ENCODE measurements around the gene ANKRD10.
A peak's percentile ranks its signal among the peaks of the same experiment; 100 is the strongest.

The ANKRD10 gene

DNA sequence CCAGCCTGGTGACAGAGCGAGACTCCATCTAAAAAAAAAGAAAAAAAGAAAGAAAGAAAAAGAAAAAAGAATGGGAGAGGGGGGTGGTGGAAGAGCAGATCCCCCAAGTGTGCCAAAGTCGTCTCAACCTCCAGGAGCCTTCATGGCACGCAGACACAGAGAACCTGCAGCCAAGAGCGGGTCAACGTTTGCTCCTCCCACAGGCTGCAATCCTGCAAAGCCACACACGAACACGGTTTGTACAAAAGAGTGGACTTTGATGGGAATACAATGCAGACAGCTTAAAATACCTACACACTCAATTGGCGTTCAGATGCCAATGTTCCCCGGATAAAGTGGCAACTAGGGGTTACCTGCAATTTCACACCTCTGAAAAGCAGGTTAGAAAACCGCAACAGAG, 29.4 kb downstream of the ANKRD10 start:
- FAIRE-seq: no peak

- FAIRE-seq: no peak
Measured at GRCh38 chr13:110884517-110884916, 30.4 kb downstream of the ANKRD10 start.

GRCh38 chr13:110883542-110883941, 31.3 kb downstream of the ANKRD10 start:
- FAIRE-seq: no peak

DNA sequence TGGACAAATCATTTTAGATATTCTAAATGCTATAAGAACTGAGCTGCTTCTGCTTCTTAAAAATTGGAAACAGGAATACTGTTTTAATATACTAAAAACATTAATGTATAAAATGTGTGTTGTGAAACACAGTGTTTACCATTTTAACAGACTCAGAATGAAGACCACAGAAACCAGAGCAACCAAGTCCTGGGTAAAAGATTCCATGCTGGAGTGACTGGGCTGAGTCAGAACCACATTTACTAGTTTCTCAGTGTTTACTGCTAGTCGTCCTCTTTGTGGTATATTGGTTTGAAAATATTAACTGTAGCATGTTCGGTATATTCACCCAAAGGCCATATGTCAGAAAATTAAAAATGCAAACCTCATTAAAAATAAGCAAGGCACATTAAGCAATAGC, 31.9 kb downstream of the ANKRD10 start:
- no peak for FAIRE-seq

DNA sequence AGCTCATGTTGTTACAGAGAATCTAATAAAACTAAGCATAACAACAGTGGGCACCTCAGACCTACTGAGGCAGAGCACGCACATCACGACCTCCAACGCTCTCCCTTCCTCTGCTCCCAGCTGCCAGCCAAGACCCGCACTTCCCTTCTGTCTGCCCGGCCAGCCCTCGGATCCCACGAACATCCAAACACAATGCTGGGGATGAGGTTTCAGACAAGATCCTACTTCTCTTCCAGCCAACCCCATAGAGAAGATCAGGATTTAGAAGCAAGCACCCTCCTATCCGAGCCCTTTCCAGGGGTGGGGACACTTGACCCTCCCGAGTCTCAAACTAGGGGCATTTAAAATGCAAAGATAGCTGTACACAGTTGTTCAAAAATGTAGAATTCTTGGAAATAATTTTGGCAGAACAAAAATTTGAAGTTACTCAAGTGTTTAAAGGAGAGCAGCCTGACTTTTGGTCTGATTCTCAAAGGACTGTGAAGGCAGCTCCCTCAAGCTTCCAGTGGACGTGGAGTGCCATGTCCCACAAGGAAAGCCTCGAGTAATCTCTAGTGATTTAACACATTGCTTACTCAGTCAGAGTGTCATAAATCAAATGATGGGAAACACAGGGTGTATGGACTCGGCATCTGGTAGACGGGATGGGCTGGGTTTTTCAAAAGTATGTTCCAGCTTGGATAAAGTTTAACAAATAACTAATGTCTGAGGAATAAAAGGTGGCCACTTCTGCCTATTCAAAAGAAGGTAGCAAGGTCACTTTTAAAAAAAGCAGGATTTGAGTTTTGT, 32.8 kb downstream of the ANKRD10 start:
- no peak for FAIRE-seq

DNA sequence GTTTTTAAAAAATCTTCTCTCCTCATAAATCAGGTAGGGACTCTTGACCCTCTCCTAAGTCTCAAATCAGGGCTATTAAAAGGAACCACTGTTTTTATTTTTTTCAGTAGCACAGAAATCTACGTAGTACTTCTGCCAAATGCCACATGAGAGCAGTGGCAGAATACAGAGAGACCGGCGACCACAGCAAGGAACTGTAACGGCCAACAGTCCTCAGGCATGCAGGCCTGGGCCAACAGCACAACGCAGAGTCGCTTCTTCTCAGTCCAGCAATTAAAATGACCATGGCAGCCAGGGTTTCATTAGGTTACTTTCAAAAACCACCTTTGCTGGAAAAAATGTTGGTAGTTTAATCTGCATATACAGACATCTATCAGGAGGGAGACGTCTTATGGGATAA, 34.2 kb downstream of the ANKRD10 start:
- no peak for FAIRE-seq

DNA sequence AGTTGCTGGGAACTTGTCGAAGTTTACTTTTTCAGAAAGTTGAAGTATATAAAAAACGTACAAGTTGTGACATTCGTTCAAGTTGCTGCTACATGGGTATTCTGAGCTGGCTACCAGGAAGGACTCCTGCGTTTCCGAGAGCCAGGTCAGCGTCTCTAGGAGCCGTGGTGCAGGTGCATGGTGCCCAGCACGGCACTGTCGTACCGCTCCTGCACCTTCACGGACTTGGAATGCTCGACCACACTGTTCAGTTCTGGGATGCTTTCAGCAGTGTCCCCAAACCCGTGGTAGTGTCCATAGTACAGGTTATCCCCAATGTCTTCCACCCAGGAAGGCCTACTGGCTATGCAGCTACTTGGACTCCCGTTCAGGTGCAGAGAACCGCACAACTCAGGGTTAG, 35.4 kb downstream of the ANKRD10 start:
- FAIRE-seq: no peak

DNA sequence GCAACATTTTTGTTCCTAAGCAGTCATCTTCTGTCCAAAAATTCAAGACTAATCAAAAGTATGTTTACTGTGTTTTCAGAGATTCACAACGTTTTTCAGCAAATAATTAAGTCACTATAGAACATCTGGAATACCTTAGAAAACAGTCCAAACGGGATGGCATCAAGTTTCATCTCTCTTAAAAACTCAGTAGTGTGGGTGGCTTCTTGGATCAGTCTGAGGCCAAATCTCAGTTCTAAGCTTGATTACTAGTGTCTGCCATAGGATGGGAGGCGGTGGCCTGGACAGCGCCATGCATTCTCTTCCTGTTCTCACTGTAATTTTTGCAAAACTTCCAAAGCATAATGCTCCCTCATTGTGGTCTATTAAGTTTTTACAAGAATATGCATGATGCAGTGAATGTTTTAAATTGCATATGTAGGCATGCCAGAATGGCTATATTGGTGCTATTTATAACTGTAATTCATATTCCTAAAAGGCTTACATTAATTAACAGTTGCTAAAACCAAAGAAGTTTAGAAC, 37.1 kb downstream of the ANKRD10 start:
- FAIRE-seq: no peak

DNA sequence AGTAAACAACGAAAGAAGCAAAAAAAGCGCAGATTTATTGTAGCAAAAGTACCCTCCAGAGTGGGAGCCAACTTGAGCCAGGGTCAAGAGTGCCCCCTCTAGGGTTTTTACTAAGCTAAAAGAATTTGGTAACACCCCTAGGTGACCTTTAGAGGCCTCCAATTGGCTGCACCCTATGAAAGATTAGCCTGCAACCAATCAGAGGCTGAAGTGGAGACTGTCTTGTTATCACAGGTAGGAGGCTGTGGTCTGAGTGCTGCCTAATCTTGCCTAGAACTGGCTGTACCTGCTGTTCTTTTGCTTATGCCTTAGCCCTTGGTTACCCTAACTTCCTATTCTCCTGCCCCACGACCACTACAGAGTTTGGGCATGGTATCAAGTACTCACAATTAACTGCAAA, 38.3 kb downstream of the ANKRD10 start:
- FAIRE-seq: no peak

DNA sequence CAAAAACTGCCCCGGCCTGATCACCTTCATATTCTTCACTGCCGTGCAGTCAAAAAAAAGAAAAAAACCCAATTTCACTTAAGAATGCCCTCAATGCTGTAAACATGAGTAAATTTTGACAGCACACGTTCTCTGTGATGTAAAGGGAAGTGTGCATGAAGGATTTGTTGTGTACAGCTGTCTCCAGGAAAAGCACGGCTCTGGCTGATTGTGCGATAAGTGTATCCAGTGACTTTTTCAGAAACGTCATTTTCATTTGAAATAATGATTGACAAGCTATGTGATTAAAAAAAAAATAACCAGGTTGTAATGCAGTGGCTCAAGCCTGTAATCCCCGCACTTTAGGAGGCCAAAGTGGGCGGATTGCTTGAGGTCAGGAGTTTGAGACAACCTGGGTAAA, 39.6 kb downstream of the ANKRD10 start:
- FAIRE-seq: no peak

DNA sequence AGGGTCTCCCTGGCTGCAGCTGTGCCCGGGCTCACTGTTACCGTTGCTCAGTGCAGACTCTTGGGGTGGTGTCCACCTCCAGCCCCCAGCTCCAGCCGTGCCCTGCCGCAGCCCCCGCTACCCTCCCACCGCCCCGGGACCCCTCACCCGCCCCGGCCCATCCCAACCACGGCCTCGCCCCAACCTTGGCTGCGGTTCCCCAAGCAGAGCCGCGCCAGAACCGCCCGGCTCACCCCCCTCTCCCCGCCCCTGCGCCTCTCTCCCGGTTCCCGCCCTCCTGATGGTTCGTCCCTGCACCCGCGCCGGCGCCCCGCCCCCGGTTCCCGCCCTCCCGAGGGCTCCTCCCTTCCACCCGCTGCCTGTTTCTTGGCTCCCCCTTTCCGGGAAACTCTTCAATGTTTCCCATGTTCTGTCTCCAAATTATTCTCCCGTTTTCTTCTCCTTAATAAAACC, 40.3 kb downstream of the ANKRD10 start:
- no peak for FAIRE-seq

- no peak for FAIRE-seq
Measured at GRCh38 chr13:110873639-110874507, 41.0 kb downstream of the ANKRD10 start.

DNA sequence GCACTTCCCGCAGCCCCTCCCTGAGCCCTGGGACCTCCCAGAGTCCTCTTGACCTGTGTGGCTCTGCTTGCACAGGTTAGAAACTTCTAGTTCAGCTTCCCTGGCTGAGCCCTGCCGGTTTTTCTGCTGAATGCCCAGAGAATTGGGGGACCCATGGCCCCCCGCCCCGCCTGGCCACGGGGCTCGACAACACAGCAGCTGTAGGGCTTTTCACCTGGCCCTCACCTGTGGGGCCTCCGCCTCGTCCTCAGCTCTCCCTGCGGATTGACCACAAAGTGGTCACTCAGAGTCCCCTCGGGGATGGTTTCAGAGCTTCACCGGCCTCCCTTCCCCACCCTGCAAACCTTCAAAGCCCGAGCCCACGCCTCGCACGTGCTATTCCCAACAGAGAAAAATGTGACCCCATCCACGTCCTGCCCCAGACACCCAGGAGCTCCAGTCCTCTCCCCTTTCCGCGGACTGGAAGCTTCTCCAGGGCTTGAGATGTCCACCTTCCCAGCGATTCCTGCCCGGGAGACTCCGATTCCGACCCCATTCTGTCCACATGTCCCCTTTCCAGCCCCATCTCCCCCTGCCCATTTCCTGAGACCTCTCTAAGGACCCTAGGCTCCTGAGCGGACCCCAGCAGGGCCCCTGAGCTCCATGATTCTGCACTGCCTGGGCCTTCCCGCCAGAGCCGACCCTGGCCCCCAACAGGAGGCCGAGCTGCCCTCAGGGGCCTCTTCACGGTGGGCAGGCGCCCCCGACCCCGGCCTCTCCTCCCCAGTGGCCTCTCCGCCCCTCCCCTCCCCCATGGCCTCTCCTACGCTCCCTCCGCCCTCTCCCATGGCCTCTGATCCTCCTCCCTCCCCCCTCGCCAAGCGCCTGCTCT, 41.9 kb downstream of the ANKRD10 start:
- no peak for FAIRE-seq

- no peak for FAIRE-seq
Measured at GRCh38 chr13:110872034-110872767, 42.7 kb downstream of the ANKRD10 start.

DNA sequence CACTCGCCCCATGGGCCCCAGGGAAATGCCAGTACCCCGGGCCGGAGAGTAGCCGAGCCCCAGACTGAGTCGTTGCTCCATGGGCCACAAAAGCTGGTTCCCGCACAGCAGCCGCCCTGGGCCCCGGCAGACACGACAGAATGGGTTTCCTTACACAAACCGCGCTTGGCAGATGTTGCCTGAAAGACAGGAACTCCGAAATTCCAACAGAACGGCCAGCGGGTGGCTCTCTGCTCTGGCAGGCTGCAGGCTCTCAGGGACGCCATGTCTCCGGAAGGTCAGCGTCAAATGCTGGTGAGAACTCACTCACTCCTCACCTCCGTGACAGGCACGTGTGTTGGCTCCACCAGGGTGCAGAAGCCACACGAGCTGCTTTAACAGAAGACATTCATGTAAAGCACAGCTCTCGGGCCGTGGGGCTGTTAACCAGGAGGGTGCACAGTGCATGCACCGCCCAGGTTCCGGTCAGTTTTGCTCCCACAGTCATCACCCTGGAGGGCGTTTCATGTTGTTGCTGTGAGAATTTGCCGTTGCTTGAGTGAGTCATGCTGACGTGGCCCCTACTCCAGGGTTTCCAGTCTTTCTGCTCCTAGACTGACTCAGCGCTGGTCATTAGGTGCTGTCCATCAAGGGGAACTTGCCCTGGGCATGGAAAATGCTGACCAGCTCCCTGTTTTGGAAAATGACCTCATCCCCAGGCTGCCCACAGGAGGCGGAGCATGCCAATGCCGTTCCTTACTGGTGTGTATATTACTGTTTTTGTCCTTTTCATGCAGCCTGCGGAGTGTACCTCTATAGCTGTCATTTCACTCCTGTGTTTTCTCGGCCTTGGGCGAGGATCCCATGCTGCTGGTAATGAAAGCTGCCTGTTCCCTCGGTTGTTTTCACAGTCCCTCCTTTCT, 44.8 kb downstream of the ANKRD10 start:
- FAIRE-seq: peak; percentile 95

- FAIRE-seq: no peak
Measured at GRCh38 chr13:110869231-110869804, 45.6 kb downstream of the ANKRD10 start.

DNA sequence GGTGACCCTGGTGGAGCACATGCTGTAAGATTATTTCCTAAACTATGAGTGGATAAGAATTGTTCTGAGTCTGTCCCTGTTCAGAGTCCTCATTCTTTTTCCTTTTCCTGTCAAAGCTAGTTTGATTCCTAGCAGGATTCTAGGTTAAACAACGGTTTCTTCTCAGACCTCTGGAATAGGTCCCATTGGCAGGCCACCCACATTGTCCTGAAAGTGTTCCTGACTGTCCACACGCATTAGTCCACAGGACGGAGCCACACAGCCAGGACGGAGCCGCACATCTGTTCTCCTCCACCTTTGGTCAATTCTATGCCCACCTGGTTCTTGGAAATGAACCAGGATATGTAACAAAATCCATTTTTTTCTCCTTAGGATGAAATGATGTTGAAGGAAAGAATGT, 46.1 kb downstream of the ANKRD10 start:
- FAIRE-seq: no peak

- FAIRE-seq: no peak
Measured at GRCh38 chr13:110867380-110867779, 47.5 kb downstream of the ANKRD10 start.

DNA sequence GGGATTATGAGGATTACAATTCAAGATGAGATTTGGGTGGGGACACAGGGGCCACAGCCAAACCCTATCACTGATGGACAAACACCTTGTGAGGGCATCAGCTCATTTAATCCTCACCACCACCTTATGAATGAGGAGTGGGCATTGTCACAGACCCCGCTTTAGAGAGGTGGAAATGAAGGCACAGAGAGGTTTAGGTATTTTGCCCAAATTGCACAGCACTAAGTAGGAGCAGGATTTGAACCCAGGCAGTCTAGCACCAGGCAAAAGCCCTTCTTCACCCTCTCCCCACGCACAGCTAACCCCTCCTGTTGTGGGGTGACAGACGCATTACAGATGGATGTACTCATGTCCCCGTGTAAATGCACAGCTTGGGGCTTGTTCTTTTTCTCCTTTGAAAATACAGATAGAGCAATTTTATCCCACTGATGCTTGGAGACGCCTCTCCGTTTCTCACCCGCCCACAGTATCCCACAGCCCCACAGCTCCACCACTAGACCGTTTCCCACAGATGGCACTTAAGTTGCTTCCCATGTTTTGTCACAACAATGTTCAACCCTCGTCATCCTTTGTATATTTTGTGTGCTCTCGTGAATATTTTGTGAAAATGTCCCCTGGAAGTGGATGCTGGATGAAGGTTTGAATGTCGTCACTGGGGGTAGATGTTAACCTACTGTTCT, 48.2 kb downstream of the ANKRD10 start:
- FAIRE-seq: no peak

DNA sequence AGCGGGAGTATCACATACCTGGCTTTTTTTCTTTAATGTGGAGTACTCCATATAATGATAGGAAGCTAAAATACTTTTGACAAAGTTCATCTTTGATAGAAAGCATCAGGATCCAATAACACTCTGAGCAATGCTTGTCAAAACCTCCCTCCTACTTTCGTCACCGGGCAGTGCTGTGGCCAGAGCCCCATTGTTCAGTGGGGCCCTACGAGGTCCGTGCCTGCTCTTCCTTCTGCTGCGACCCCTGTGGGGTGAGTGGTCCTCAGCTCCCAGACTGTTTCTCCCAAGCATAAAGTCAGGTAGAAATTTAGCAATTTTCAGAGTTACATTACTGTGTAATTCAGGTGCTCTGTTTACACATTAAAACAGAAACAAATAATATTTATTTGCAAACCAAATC, 51.2 kb downstream of the ANKRD10 start:
- no peak for FAIRE-seq

Data from A204.1 (cell line).